Neural progenitor cell (in vitro differentiated cells): Measurements from ENCODE around the gene ARMC6. TPM values are rescaled to one million over a fixed set of nuclear protein-coding genes. Genes with fewer than 3 reads are reported as not detected.
A peak's percentile ranks its signal among the peaks of the same experiment; 100 is the strongest.

ENCODE experiments used
- DNase-seq: peaks from one replicate; pipeline ENCODE4 v3.0.0-alpha.2; 2016; ENCODE audit warnings: low spot score
- H2AFZ ChIP-seq: fragments of 200-600 bp; sonication (generic); replicated peaks from 2 replicates; pipeline ENCODE4 v1.6.1; 2016; ENCODE audit warnings: antibody characterized with exemption
- H3F3A ChIP-seq: fragments of 200-600 bp; sonication (generic); 2 replicates; pipeline ENCODE4 v1.6.1; 2016; ENCODE audit warnings: antibody characterized with exemption, low read depth
- H3K27ac ChIP-seq: fragments of 200-600 bp; sonication (generic); 2 replicates; pipeline ENCODE4 v1.5.1; 2016; ENCODE audit warnings: mild to moderate bottlenecking
- H3K27me3 ChIP-seq: fragments of 200-600 bp; sonication (generic); 2 replicates; pipeline ENCODE4 v1.6.1; 2016; ENCODE audit warnings: mild to moderate bottlenecking, moderate library complexity
- H3K36me3 ChIP-seq: fragments of 200-600 bp; sonication (generic); 2 replicates; pipeline ENCODE4 v1.5.1; 2016
- H3K4me1 ChIP-seq: fragments of 200-600 bp; sonication (generic); 2 replicates; pipeline ENCODE4 v1.6.1; 2016; ENCODE audit warnings: mixed run types
- H3K4me2 ChIP-seq: fragments of 200-600 bp; sonication (generic); 2 replicates; pipeline ENCODE4 v1.6.1; 2016
- H3K4me3 ChIP-seq: fragments of 200-600 bp; sonication (generic); 2 replicates; pipeline ENCODE4 v1.5.1; 2016
- H3K79me2 ChIP-seq: fragments of 200-600 bp; sonication (generic); 2 replicates; pipeline ENCODE4 v1.6.1; 2016; ENCODE audit warnings: low read depth
- H3K9ac ChIP-seq: fragments of 200-600 bp; sonication (generic); 2 replicates; pipeline ENCODE4 v1.6.1; 2016
- H3K9me3 ChIP-seq: fragments of 200-600 bp; sonication (generic); 2 replicates; pipeline ENCODE4 v1.5.1; 2016; ENCODE audit warnings: low read depth
- H4K20me1 ChIP-seq: fragments of 200-600 bp; sonication (generic); 2 replicates; pipeline ENCODE4 v1.6.1; 2016; ENCODE audit warnings: low read depth
- H3K27ac Mint-ChIP-seq: 3 replicates; pipeline ENCODE4 v1.8.0; 2021; ENCODE audit warnings: mixed read lengths
- H3K27me3 Mint-ChIP-seq: 2 replicates; pipeline ENCODE4 v1.8.0; 2022; ENCODE audit warnings: low read depth, mild to moderate bottlenecking, inconsistent platforms, moderate library complexity, mixed read lengths; ENCODE audit not compliant: insufficient read depth
- H3K36me3 Mint-ChIP-seq: 3 replicates; pipeline ENCODE4 v1.8.0; 2021; ENCODE audit warnings: mixed read lengths
- H3K4me1 Mint-ChIP-seq: 3 replicates; pipeline ENCODE4 v1.8.0; 2021; ENCODE audit warnings: mixed read lengths
- H3K4me3 Mint-ChIP-seq: 3 replicates; pipeline ENCODE4 v1.8.0; 2021; ENCODE audit warnings: mild to moderate bottlenecking, moderate library complexity, mixed read lengths
- H3K9me3 Mint-ChIP-seq: 3 replicates; pipeline ENCODE4 v1.8.0; 2020; ENCODE audit warnings: mixed read lengths
- EZH2 ChIP-seq: fragments of 200-600 bp; sonication (generic); IDR thresholded peaks from 2 replicates; pipeline ENCODE4 v1.6.1; 2017; ENCODE audit warnings: antibody characterized with exemption, mild to moderate bottlenecking, moderate library complexity
- EZH2phosphoT487 ChIP-seq: fragments of 200-600 bp; sonication (generic); IDR thresholded peaks from 2 replicates; pipeline ENCODE4 v1.6.1; 2017; ENCODE audit warnings: antibody characterized with exemption
- total RNA-seq: library from RNA; depleted of rRNA; stranded (reverse); fragments of >200 nt; gene quantifications from 2 replicates; pipeline ENCODE4 v1.2.3, GENCODE V29; 2015; ENCODE audit warnings: low replicate concordance
- TF ChIP-seq, protein P1 (sequence below): fragments of 200-600 bp; sonication (generic); IDR thresholded peaks from 2 replicates; pipeline ENCODE4 v1.5.1; 2017; ENCODE audit warnings: antibody characterized with exemption, mild to moderate bottlenecking

Gene ARMC6
- total RNA-seq, 1 donor from 2014 or later: 18.1 TPM

GRCh38 chr19:18987456-18987855, 45.9 kb upstream of the ARMC6 start:
- Histone ChIP-seq H3K4me3 (no peak overlapping the region), H3K4me1 (peaks cover 15% of the 10 kb centered on the region)

DNA sequence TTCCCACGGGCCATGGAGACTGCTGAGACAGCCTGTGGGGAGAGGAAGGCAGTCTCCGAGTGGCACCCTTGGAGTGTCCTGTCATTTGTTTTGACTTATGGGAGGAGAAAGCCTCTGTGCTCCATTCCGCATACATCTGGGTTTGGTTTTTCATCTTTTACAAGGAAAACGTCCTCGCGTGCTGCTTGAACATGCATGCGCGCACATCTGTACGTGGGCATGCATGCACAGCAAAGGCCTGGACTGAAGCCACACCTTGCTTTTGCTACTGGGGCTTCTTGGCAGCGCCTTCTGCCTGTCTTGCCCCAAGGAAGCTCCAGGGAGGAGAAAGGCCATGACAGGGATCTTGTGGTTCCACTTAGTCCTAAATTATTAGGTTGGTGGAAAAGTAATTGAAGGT, 44.1 kb upstream of the ARMC6 start:
- Mint-ChIP-seq H3K4me3 (no peak overlapping the region), H3K9me3 (no peaks in the 10 kb centered on the region), H3K27ac (no peak overlapping the region), H3K4me1 (peaks cover 20% of the 10 kb centered on the region), H3K36me3 (peaks cover 15% of the 10 kb centered on the region), H3K27me3 (peaks cover 2% of the 10 kb centered on the region)
- H3K4me3 ChIP-seq: no peak overlapping the region
- no peaks in the 10 kb centered on the region for H3K36me3 ChIP-seq
- H3K4me2 ChIP-seq: no peak overlapping the region
- H3K27ac ChIP-seq: no peak overlapping the region
- H4K20me1 ChIP-seq: no peaks in the 10 kb centered on the region
- H3K79me2 ChIP-seq: no peaks in the 10 kb centered on the region
- peaks cover 15% of the 10 kb centered on the region for H3K4me1 ChIP-seq
- no peaks in the 10 kb centered on the region for H3K9me3 ChIP-seq
- DNase-seq: no peak
- TF ChIP-seq EZH2phosphoT487 (no peak), EZH2 (no peak)
- TF ChIP-seq, protein P1, sequence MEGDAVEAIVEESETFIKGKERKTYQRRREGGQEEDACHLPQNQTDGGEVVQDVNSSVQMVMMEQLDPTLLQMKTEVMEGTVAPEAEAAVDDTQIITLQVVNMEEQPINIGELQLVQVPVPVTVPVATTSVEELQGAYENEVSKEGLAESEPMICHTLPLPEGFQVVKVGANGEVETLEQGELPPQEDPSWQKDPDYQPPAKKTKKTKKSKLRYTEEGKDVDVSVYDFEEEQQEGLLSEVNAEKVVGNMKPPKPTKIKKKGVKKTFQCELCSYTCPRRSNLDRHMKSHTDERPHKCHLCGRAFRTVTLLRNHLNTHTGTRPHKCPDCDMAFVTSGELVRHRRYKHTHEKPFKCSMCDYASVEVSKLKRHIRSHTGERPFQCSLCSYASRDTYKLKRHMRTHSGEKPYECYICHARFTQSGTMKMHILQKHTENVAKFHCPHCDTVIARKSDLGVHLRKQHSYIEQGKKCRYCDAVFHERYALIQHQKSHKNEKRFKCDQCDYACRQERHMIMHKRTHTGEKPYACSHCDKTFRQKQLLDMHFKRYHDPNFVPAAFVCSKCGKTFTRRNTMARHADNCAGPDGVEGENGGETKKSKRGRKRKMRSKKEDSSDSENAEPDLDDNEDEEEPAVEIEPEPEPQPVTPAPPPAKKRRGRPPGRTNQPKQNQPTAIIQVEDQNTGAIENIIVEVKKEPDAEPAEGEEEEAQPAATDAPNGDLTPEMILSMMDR: no peak
- H2AFZ ChIP-seq: no peak overlapping the region
- H3K27me3 ChIP-seq: peaks cover 10% of the 10 kb centered on the region
- H3F3A ChIP-seq: peaks cover 34% of the 10 kb centered on the region
- H3K9ac ChIP-seq: no peak overlapping the region

More at GRCh38 chr19:18987456-18987855, 45.9 kb upstream of the ARMC6 start:
- H3K27ac ChIP-seq: no peak overlapping the region
- H3K9ac ChIP-seq: no peak overlapping the region
- Mint-ChIP-seq H3K27ac (peak overlapping the region; percentile 83), H3K36me3 (peaks cover 3% of the 10 kb centered on the region), H3K4me3 (no peak overlapping the region), H3K9me3 (no peaks in the 10 kb centered on the region), H3K4me1 (peaks cover 20% of the 10 kb centered on the region), H3K27me3 (peaks cover 2% of the 10 kb centered on the region)
- peaks cover 28% of the 10 kb centered on the region for H3K27me3 ChIP-seq
- H3F3A ChIP-seq: peaks cover 34% of the 10 kb centered on the region
- no peak for DNase-seq
- H2AFZ ChIP-seq: no peak overlapping the region
- TF ChIP-seq EZH2phosphoT487 (no peak), EZH2 (no peak)
- TF ChIP-seq, protein P1: no peak
- no peaks in the 10 kb centered on the region for H4K20me1 ChIP-seq
- no peaks in the 10 kb centered on the region for H3K9me3 ChIP-seq
- H3K79me2 ChIP-seq: no peaks in the 10 kb centered on the region
- H3K4me2 ChIP-seq: no peak overlapping the region
- H3K36me3 ChIP-seq: no peaks in the 10 kb centered on the region

- Mint-ChIP-seq H3K27me3 (peaks cover 5% of the 10 kb centered on the region), H3K9me3 (no peaks in the 10 kb centered on the region), H3K36me3 (peaks cover 16% of the 10 kb centered on the region), H3K4me3 (no peak overlapping the region), H3K27ac (no peak overlapping the region), H3K4me1 (peaks cover 18% of the 10 kb centered on the region)
- H3K9me3 ChIP-seq: no peaks in the 10 kb centered on the region
- H3K27ac ChIP-seq: no peak overlapping the region
- H3K4me3 ChIP-seq: no peak overlapping the region
- TF ChIP-seq EZH2phosphoT487 (no peak), EZH2 (no peak)
- TF ChIP-seq, protein P1: no peak
- H3F3A ChIP-seq: peaks cover 25% of the 10 kb centered on the region
- H3K27me3 ChIP-seq: peaks cover 10% of the 10 kb centered on the region
- H3K9ac ChIP-seq: no peak overlapping the region
- peaks cover 9% of the 10 kb centered on the region for H3K4me1 ChIP-seq
- H3K4me2 ChIP-seq: no peak overlapping the region
- no peak for DNase-seq
- H3K36me3 ChIP-seq: no peaks in the 10 kb centered on the region
- peaks cover under 1% of the 10 kb centered on the region for H4K20me1 ChIP-seq
- H2AFZ ChIP-seq: no peak overlapping the region
- H3K79me2 ChIP-seq: no peaks in the 10 kb centered on the region
Measured at GRCh38 chr19:18990128-18990708, 43.2 kb upstream of the ARMC6 start.
